Colon (tissue), 2 donors: Measurements from ENCODE around the gene UPF1.

Experiments
- FAIRE-seq: peaks from 2 replicates; lab custom pipeline; 2012; peaks lifted over from hg19 to GRCh38; lab: Jason Lieb, UNC
- donor health status: control.
- donor health status: control.

Gene UPF1

DNA sequence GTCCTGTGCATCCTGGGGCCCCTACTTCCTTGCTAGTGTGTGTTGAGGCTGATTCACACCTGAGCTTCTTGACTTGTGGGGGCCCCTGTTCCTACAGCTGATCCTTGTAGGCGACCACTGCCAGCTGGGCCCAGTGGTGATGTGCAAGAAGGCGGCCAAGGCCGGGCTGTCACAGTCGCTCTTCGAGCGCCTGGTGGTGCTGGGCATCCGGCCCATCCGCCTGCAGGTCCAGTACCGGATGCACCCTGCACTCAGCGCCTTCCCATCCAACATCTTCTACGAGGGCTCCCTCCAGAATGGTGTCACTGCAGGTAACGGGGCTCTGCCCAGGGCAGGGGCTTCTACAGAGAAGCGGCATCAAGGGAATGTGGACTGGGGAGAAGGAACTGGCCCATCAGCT is 25.5 kb downstream of the UPF1 start:
- FAIRE-seq, result no peak

DNA sequence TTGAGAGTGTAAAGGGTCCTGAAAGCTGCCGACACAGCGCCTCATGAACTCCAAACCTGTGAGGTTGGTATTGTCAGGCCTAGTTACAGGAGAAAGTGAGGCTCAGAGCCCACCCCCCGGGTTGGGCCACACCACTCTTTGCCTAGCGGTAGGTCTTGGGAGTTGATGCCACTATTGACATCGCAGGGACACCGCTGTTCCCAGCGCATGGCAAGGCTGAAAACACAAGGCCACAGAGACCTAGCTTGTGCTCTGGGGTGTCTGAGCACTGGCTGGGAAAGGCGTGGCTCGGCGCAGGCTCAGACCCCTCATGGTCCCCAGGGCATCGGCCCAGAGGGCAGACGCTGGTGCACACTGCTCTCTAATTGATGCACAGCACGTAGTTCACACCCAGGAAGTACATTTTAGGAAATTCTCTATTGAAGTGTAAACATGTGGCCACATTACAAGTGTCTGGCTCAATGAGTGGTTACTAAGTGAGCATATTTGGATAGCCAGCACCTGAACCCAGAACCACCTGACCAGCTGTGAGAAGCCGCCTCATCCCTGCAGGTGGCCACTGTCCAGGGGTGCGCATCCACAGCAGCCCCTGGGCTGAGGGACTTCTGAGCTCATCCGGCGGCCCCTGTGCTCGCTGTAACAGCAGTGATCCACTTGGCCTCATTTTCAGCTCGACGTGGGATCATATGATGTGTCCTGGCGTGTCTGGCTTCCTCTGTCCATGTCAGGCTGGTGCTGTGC is 27.3 kb downstream of the UPF1 start:
- FAIRE-seq, result no peak

DNA sequence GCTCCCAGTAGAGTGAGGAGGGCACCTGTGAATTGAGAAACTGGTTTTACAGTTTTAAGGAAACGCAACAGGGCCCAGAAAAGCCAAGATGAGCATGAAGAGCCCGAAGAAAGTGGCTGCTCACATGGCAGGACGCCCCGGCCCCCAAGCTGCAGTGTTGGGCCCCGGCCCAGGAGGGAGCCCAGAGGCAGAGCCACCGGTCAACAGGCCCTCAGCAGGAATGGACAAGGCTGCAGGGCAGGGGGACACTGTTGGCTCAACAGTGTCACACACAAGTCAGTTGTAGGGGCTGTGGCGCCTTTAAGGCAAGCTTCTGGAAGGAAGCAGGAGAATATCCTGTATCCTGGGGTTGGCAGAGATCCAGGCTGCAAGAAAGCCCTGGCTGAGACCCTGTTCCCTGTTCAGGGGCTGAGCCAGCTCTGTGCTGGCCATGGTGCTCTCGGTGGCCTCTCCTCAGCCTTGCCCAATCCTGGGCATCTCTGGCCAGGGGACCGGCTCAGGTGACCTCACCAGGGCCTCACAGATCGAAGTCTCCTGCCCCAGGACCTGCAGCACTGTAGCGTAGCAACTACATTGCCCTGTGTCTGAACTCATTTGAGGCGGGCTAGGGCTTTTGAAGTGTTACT is 28.0 kb downstream of the UPF1 start:
- no peak for FAIRE-seq

DNA sequence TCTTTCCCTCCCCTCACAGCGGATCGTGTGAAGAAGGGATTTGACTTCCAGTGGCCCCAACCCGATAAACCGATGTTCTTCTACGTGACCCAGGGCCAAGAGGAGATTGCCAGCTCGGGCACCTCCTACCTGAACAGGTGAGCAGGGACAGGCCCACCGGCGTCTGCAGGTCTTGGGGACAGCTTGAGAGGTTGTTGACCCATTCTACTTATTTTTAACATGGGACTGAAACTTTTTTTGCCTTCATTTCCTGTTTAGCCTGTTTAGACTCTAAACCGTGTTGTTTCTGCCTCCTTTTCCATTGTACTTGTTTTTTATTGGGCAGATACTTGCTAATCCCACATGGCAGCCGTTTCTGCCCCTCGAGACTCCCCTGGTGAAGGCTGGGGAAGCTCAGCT is 28.5 kb downstream of the UPF1 start:
- no peak for FAIRE-seq

DNA sequence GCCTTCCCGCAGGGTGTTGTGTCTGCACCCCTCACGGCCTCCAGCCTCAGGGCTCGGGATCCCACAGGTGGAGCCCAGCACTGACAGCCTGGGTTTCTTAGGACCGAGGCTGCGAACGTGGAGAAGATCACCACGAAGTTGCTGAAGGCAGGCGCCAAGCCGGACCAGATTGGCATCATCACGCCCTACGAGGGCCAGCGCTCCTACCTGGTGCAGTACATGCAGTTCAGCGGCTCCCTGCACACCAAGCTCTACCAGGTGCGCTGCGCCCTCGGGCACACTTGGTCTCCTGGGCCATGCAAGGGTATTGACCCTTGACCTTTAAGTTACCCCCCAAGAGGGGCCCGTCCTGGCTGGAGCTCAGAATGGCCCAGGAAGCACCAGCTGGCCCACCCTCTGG is 29.0 kb downstream of the UPF1 start:
- no peak for FAIRE-seq

DNA sequence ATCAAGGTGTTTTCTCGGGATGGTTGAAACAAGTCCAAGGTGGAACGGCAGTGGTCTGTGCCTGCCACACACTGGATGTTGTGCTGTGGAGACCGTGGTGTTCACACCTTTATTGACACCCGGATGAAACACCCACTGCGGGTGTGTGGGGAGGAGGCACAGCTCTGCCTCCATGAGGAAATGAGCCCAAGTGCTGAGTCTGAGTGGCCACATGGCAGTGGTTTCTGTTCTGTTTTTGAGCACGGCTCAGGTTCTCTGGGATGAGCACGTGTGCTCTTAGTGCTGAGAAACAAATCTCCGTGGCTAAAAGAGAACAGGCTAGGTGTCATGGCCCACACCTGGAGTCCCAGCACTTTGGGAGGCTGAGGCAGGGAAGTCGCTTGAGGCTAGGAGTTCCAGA is 29.5 kb downstream of the UPF1 start:
- no peak for FAIRE-seq

DNA sequence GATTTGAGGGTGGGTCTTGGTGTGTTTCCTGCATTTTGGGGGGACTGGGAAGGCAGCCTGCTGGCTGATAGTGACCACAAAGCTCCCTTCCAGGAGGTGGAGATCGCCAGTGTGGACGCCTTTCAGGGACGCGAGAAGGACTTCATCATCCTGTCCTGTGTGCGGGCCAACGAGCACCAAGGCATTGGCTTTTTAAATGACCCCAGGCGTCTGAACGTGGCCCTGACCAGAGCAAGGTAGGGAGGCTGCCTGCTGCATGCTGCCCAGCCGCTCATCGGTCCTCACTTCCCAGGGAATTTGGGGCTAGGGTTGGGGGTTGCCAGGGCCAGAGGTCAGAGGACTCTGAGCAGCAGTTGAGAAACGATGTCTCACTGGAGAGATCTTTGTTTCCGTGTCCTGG is 30.2 kb downstream of the UPF1 start:
- no peak for FAIRE-seq

DNA sequence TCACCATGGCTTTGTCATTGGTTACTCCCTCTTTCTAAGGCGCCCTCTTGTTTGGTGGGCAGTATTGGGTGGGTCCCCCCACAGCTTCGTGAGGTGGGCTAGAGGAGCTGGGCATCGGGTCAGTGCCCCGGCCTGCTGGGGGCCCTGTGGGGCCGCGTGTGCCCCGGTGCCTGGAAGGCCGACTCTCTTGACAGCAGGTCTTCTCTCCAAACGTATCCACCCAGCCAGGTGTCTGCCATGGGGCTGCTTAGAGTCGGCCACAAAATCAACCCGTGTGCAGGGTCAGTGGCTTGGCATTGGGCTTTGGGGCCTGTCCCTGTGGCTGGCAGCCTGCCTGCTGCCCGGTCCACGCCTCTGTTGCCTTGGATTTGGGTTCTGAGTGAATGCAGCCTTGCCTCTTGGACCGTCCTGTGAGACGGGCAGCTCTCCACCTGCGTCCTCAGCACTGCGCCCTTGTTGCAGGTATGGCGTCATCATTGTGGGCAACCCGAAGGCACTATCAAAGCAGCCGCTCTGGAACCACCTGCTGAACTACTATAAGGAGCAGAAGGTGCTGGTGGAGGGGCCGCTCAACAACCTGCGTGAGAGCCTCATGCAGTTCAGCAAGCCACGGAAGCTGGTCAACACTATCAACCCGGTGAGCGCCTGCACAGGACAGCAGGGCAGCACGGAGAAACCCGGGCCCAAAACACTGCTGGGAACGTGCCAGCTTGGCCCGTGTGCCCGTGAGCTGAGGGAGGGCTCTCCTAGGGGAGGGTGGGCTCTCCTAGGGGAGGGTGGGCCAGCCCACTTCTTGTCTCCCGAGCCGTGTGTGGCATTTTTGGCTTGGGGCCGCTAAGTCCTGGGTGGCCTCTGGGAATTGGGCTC is 31.4 kb downstream of the UPF1 start:
- no peak for FAIRE-seq

DNA sequence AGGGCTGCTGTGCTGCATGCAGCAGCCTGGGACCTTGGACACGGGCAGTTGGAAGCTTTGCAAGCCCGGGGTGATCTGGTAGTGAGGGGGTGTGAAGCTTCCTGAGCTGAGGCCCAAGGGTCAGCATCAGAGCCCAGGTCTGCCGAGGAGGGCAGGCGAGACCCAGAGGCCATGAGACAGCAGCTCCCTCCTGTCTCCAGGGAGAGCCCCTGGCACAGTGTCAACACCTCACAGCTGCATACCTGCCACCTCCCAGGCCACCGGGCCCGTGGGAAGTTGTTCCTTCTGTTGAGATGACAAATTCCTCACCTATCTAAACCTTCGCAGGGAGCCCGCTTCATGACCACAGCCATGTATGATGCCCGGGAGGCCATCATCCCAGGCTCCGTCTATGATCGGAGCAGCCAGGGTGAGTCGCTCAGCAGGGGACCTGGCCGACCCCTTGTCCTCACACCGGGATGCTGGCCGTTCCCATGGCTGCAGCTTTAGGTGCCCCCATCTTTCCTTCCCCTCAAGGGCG is 32.1 kb downstream of the UPF1 start:
- no peak for FAIRE-seq

DNA sequence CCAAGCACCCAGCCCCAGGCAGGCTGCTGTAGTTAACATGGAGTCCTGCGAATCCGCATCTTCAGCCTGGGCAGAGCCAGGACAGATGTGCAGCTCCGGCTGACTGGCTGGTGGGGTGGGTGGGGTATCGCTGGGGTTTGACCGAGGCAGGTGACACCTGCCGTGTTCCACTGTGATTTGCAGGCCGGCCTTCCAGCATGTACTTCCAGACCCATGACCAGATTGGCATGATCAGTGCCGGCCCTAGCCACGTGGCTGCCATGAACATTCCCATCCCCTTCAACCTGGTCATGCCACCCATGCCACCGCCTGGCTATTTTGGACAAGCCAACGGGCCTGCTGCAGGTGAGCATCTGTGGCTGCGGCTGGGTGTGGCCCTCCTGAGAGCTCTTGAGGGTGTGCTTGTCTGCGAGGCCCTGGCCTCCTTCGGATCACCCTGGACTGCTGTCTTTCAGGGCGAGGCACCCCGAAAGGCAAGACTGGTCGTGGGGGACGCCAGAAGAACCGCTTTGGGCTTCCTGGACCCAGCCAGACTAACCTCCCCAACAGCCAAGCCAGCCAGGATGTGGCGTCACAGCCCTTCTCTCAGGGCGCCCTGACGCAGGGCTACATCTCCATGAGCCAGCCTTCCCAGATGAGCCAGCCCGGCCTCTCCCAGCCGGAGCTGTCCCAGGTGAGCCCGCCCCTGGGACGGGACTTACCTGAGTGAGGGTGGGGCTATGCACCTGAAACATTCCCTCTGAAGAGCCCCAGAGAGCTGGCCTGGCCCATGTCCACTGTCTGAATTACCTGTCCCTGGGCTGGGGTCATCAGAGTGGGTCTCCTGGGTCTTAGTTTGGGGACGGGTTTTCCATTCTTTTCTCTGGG is 33.6 kb downstream of the UPF1 start:
- no peak for FAIRE-seq

DNA sequence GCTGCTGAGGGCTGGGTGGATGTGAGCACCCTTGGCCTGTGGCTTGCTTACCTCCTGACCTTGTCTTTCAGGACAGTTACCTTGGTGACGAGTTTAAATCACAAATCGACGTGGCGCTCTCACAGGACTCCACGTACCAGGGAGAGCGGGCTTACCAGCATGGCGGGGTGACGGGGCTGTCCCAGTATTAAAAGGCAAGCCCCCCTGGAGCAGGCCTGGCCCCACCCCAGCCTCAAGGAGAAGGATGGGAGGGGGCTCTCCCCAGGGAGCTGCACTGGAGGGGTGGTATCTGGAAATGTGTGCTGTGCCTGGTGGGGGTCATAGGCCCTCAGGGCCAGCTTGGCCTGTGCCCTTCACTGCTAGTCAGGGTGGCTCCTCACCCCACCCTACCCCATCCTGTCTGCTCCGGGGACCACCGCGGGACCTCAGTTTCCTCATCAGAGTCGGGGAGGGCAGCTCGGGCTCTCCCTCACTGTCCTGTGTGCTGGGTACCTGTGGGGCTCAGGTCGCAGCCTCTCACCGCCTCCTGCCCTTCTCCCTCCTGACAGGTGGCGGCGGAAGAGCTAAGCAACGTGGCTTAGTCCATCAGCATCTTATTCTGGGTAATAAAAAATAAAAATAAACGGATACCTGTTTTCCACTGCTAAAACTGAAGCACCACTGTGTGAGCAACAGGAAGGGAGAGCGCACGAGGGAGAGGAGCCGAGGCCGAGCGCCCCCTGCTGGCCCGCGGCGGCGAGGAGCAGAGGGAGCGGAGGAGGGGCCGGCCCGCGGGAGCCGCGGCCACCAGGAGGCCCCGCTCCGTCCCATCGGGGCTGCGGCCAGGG is 34.4 kb downstream of the UPF1 start:
- FAIRE-seq, result no peak

DNA sequence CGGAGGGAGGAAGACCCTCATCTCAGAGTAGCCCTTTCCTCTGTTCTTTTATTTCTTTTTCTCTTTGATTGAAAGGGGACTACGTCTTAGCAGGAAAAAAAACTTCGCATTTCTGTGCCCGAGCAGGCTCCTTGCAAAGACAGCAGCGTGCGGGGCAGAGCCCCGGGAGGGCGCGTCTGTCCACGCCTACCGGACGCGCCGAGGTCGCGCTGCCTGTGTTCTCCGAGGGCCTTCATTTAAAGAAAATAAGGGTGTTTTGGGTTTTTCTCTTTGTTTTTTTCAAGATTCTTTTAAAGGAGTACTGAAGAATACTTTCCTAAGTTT is 35.0 kb downstream of the UPF1 start:
- no peak for FAIRE-seq

DNA sequence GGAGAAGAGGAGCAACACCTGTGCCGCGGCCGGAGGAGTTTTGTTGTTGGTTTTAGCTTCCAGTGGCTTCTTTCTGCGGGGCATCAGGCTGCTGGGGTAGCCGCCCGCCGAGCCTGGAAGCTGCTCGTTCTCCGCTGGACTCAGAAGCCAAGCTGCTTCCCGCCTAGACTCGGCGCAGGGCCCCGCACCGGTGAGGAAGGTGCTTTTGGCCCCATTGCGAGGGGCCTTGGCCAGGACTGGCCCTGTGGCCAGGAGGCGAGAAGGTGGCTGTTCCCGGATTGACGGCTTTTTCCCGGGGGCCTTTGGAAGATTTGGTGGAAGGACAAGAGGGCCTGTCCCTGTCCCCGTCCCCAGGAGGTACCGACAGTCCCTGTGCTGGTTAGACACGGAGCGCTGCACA is 35.4 kb downstream of the UPF1 start:
- FAIRE-seq, result no peak

DNA sequence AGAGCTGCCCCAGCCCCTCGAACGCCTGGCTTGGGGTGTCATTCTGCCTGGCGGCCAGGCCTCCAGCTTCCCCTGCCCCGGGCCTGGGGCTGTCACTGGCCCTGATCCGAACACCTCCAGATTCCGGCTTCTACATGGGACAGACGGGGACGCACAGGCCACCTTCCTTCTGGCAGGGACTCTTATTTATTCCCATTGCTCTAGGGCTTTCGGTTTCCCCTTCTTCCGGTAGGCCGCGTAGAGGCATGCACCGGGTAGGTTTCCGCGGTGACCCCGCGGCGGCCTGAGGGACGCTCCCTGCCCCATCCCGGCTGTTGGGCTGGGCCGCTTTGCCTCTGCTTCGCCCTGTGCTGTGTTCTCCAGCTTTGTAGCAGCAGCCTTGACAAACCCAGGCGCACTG is 36.0 kb downstream of the UPF1 start:
- FAIRE-seq, result no peak

DNA sequence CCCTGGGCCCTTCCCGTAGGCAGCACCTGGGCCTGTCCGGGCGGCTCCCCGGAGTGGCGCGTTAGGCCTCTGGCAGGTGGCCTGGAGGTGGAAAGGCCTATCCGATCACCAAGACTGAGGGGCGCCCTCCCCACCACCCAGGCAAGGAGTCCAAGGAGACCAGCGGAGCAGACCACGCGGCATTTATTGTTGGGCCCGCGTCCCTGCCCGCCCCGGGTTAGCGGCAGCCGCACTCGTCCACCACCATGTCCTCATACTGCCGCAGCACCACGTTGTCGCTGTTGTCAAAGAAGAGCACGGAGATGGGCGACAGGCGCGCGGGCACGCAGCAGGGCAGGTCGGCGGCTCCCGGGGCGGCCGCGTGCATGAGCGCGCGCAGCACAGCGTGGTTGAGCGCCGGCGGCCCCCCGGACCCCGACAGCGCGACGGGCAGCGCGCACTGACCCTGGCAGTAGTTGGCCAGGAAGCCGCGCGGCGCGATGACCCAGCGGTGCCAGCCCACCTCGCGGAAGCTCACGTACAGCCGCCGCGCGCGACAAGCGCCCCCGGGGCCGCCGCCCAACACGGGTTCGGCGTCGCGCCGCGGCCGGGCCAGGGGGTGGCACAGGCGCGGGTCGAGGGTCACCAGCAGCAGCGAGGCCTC is 36.7 kb downstream of the UPF1 start:
- FAIRE-seq, result no peak

DNA sequence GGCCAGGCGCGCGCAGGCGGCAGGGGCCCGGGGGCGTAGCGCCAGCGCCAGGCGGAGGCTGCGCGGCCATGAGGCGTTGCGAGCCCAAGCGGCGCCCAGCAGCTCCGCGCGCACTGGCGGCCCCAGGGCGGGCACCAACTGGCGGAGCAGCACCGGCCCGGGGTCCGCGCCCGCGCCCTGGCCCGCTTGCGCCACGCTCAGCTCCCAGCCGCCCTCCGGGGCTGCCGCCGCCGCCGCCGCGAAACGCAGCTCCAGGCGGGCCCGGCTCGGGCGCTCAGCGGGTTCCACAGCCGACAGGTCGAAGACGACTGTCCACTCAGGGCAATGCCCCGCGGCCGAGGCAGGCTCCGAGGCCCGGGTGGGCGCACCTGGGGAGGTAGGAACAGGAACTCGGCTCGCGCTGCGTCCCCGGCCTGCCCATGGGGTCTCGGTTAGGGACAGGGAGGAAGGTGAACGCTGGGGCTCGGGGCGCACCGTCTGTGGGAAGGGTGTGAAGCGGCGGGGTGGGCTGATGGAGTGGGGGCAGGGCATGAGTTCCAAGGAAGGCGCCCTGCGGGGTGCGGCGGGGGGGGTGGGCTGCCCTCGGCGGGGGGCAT is 37.4 kb downstream of the UPF1 start:
- no peak for FAIRE-seq

DNA sequence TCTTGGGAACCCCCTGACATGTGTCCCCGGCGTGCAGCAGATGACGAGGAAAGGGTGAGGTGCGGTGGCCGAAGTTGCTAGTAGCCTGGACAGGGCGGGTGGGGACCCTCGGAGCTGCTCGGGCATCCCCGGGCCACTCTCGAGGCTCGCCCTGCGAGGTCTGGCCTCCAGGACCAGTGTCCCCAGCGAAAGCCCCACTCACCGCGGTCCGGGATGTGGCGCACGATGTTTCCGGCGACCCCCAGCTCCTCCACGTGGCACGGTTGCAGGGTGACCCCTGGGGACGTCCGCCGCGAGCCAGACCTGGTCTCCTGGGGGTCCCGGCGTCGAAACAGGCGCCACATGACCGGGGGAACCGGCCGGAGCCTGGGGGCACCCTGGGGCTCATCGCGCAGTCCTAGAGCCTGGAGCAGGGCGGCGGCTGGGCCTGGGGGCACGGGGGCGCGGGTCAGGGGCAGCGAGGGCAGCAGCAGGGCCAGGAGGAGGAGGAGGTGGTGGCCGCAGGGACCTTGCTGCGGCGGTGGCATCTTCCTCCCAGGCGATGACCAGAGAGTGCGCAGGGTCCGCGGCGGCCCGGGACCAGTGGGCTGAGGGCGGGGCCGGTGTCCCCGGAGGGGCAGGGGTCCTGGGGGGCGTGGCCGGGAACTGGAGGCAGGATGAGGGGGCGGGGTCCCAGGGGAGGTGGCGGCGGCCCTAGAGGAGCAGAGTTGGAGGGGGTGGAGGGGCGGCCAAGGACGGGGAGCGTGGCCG is 38.2 kb downstream of the UPF1 start:
- FAIRE-seq, result no peak

DNA sequence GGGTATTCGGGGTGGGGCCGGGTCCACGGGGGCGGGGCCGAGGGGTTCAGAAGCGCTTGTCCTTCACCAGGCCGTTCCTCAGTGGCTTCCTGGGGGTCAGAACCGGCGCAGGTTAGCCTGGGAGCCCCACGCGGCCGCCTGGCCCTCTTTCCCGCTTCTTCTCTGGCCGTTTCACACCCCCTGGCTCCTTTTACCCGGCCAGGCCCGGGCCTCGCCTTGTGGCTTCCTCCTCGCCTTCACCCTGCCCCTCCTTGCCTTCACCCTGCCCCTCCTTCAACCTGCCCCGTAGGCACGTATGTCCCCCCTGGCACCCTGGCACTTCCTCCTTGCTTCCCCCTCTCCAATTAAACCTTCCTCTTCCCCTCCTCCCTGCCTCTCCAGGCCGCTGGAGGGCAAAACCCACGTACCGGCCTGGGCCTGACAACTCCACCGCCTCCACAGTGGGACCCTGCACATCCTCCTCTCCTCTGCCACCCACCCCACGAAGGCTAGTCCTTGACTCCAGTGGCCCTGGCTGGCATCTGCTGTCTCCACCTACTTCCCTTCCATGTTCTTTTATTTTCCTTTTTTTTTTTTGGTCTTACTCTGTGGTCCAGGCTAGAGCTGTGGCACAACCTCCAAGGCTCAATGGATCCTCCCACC is 38.9 kb downstream of the UPF1 start:
- FAIRE-seq, result no peak

DNA sequence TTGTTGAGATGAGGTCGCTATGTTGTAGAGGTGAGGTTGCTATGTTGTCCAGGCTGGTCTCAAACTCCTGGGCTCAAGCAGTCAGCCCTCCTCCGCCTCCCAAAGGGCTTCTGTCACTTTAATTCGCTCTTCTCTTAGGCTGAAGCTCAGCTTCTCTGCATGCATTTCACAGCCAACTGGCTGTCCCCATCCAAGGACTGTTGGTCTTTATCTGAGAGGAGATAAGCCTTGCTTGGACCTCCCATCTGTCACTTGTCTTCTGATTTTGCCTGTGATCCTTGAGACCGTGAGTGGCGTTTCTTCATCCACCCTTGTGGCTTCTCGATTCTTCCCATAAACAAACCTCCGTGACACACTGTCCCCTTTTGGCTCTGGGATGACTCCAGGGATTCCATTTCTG is 39.8 kb downstream of the UPF1 start:
- no peak for FAIRE-seq
